Activated naive CD8-positive, alpha-beta T cell treated with anti-CD3 and anti-CD28 coated beads, Interleukin-2, amount 50 U/mL, for 24 hours (primary cell): Measurements from ENCODE around the gene FNBP1L.

Source experiments
- ATAC-seq: fragments of 150-1000 bp; cut with Tn5 transposase; one replicate; pipeline ENCODE4 v1.10.0; 2021
- DNase-seq: peaks from one replicate; pipeline ENCODE4 v3.0.0; 2021
- H3K27ac Mint-ChIP-seq: one replicate; pipeline ENCODE4 v1.8.0; 2021; ENCODE audit warnings: mild to moderate bottlenecking, mixed read lengths
- H3K27me3 Mint-ChIP-seq: one replicate; pipeline ENCODE4 v1.8.0; 2021; ENCODE audit warnings: mixed read lengths
- H3K36me3 Mint-ChIP-seq: one replicate; pipeline ENCODE4 v1.8.0; 2021; ENCODE audit warnings: low read depth, mixed read lengths
- H3K4me1 Mint-ChIP-seq: one replicate; pipeline ENCODE4 v1.8.0; 2021; ENCODE audit warnings: mixed read lengths
- H3K4me3 Mint-ChIP-seq: one replicate; pipeline ENCODE4 v1.8.0; 2021; ENCODE audit warnings: mild to moderate bottlenecking, moderate library complexity, mixed read lengths
- H3K9me3 Mint-ChIP-seq: one replicate; pipeline ENCODE4 v1.8.0; 2021; ENCODE audit warnings: mixed read lengths

The FNBP1L gene

GRCh38 chr1:93488207-93488606 lies 40.3 kb downstream of the FNBP1L start:
- no peaks in the 10 kb centered on the region for H3K9me3 Mint-ChIP-seq
- no peaks in the 10 kb centered on the region for H3K36me3 Mint-ChIP-seq
- no peak overlapping the region for H3K27ac Mint-ChIP-seq
- no peak for DNase-seq
- no peak overlapping the region for H3K4me3 Mint-ChIP-seq
- ATAC-seq, result no peak
- peaks cover 10% of the 10 kb centered on the region for H3K27me3 Mint-ChIP-seq
- H3K4me1 Mint-ChIP-seq, result no peaks in the 10 kb centered on the region

GRCh38 chr1:93489756-93490155 lies 41.8 kb downstream of the FNBP1L start:
- DNase-seq, result no peak
- no peaks in the 10 kb centered on the region for H3K36me3 Mint-ChIP-seq
- peaks cover 8% of the 10 kb centered on the region for H3K27me3 Mint-ChIP-seq
- H3K4me3 Mint-ChIP-seq, result no peak overlapping the region
- no peak overlapping the region for H3K27ac Mint-ChIP-seq
- no peaks in the 10 kb centered on the region for H3K4me1 Mint-ChIP-seq
- ATAC-seq, result no peak
- no peaks in the 10 kb centered on the region for H3K9me3 Mint-ChIP-seq

GRCh38 chr1:93490357-93490756 lies 42.4 kb downstream of the FNBP1L start:
- Mint-ChIP-seq H3K27ac (no peak overlapping the region), H3K27me3 (peaks cover 8% of the 10 kb centered on the region), H3K36me3 (no peaks in the 10 kb centered on the region), H3K9me3 (peaks cover 4% of the 10 kb centered on the region), H3K4me3 (no peak overlapping the region), H3K4me1 (no peaks in the 10 kb centered on the region)
- ATAC-seq (no peak), DNase-seq (no peak)

GRCh38 chr1:93495911-93496310 lies 48.0 kb downstream of the FNBP1L start:
- ATAC-seq (no peak), DNase-seq (no peak)
- peaks cover 4% of the 10 kb centered on the region for H3K9me3 Mint-ChIP-seq
- no peaks in the 10 kb centered on the region for H3K4me1 Mint-ChIP-seq
- no peaks in the 10 kb centered on the region for H3K27me3 Mint-ChIP-seq
- H3K4me3 Mint-ChIP-seq, result no peak overlapping the region
- no peaks in the 10 kb centered on the region for H3K36me3 Mint-ChIP-seq
- no peak overlapping the region for H3K27ac Mint-ChIP-seq

- no peak overlapping the region for H3K27ac Mint-ChIP-seq
- H3K36me3 Mint-ChIP-seq, result no peaks in the 10 kb centered on the region
- H3K4me1 Mint-ChIP-seq, result no peaks in the 10 kb centered on the region
- DNase-seq (no peak), ATAC-seq (no peak)
- peaks cover 4% of the 10 kb centered on the region for H3K9me3 Mint-ChIP-seq
- no peaks in the 10 kb centered on the region for H3K27me3 Mint-ChIP-seq
- H3K4me3 Mint-ChIP-seq, result no peak overlapping the region
Observed at GRCh38 chr1:93496520-93496919, 48.6 kb downstream of the FNBP1L start.

GRCh38 chr1:93499075-93499474 lies 51.2 kb downstream of the FNBP1L start:
- ATAC-seq, result no peak
- Mint-ChIP-seq H3K27me3 (no peaks in the 10 kb centered on the region), H3K4me1 (no peaks in the 10 kb centered on the region), H3K36me3 (no peaks in the 10 kb centered on the region), H3K27ac (no peak overlapping the region), H3K4me3 (no peak overlapping the region), H3K9me3 (peaks cover 4% of the 10 kb centered on the region)
- no peak for DNase-seq

- no peaks in the 10 kb centered on the region for H3K27me3 Mint-ChIP-seq
- no peaks in the 10 kb centered on the region for H3K4me1 Mint-ChIP-seq
- DNase-seq (no peak), ATAC-seq (no peak)
- no peak overlapping the region for H3K27ac Mint-ChIP-seq
- H3K4me3 Mint-ChIP-seq, result no peak overlapping the region
- H3K9me3 Mint-ChIP-seq, result peaks cover 4% of the 10 kb centered on the region
- H3K36me3 Mint-ChIP-seq, result no peaks in the 10 kb centered on the region
Observed at GRCh38 chr1:93499533-93499932, 51.6 kb downstream of the FNBP1L start.

- peaks cover under 1% of the 10 kb centered on the region for H3K9me3 Mint-ChIP-seq
- ATAC-seq (no peak), DNase-seq (no peak)
- H3K4me3 Mint-ChIP-seq, result no peak overlapping the region
- H3K27ac Mint-ChIP-seq, result no peak overlapping the region
- no peaks in the 10 kb centered on the region for H3K4me1 Mint-ChIP-seq
- H3K36me3 Mint-ChIP-seq, result no peaks in the 10 kb centered on the region
- no peaks in the 10 kb centered on the region for H3K27me3 Mint-ChIP-seq
Observed at GRCh38 chr1:93500275-93500674, 52.4 kb downstream of the FNBP1L start.

- Mint-ChIP-seq H3K4me1 (no peaks in the 10 kb centered on the region), H3K27me3 (no peaks in the 10 kb centered on the region), H3K4me3 (no peak overlapping the region), H3K9me3 (no peaks in the 10 kb centered on the region), H3K27ac (no peak overlapping the region), H3K36me3 (no peaks in the 10 kb centered on the region)
- DNase-seq (no peak), ATAC-seq (no peak)
Observed at GRCh38 chr1:93501399-93501798, 53.5 kb downstream of the FNBP1L start.

- H3K27ac Mint-ChIP-seq, result no peak overlapping the region
- no peaks in the 10 kb centered on the region for H3K9me3 Mint-ChIP-seq
- no peaks in the 10 kb centered on the region for H3K4me1 Mint-ChIP-seq
- H3K27me3 Mint-ChIP-seq, result no peaks in the 10 kb centered on the region
- no peak overlapping the region for H3K4me3 Mint-ChIP-seq
- ATAC-seq (no peak), DNase-seq (no peak)
- no peaks in the 10 kb centered on the region for H3K36me3 Mint-ChIP-seq
Observed at GRCh38 chr1:93501829-93502369, 54.0 kb downstream of the FNBP1L start.

GRCh38 chr1:93502571-93502970 lies 54.7 kb downstream of the FNBP1L start:
- ATAC-seq (no peak), DNase-seq (no peak)
- H3K9me3 Mint-ChIP-seq, result no peaks in the 10 kb centered on the region

GRCh38 chr1:93503163-93503562 lies 55.2 kb downstream of the FNBP1L start:
- no peaks in the 10 kb centered on the region for H3K27me3 Mint-ChIP-seq
- H3K36me3 Mint-ChIP-seq, result no peaks in the 10 kb centered on the region
- no peak overlapping the region for H3K4me3 Mint-ChIP-seq
- no peaks in the 10 kb centered on the region for H3K9me3 Mint-ChIP-seq
- H3K27ac Mint-ChIP-seq, result no peak overlapping the region
- DNase-seq (no peak), ATAC-seq (no peak)
- no peaks in the 10 kb centered on the region for H3K4me1 Mint-ChIP-seq

More at GRCh38 chr1:93502571-93502970, 54.7 kb downstream of the FNBP1L start:
- H3K27me3 Mint-ChIP-seq, result no peaks in the 10 kb centered on the region
- no peaks in the 10 kb centered on the region for H3K36me3 Mint-ChIP-seq
- no peak overlapping the region for H3K27ac Mint-ChIP-seq
- no peaks in the 10 kb centered on the region for H3K4me1 Mint-ChIP-seq
- H3K4me3 Mint-ChIP-seq, result no peak overlapping the region

GRCh38 chr1:93503816-93504215 lies 55.9 kb downstream of the FNBP1L start:
- Mint-ChIP-seq H3K9me3 (no peaks in the 10 kb centered on the region), H3K4me1 (no peaks in the 10 kb centered on the region), H3K36me3 (no peaks in the 10 kb centered on the region), H3K27me3 (no peaks in the 10 kb centered on the region), H3K4me3 (no peak overlapping the region), H3K27ac (no peak overlapping the region)
- ATAC-seq (no peak), DNase-seq (no peak)

GRCh38 chr1:93504247-93505033 lies 56.5 kb downstream of the FNBP1L start:
- H3K4me3 Mint-ChIP-seq, result no peak overlapping the region
- no peaks in the 10 kb centered on the region for H3K4me1 Mint-ChIP-seq
- ATAC-seq, result no peak
- no peak for DNase-seq
- no peaks in the 10 kb centered on the region for H3K27me3 Mint-ChIP-seq
- H3K36me3 Mint-ChIP-seq, result no peaks in the 10 kb centered on the region
- no peak overlapping the region for H3K27ac Mint-ChIP-seq
- H3K9me3 Mint-ChIP-seq, result no peaks in the 10 kb centered on the region

- H3K4me1 Mint-ChIP-seq, result no peaks in the 10 kb centered on the region
- H3K27ac Mint-ChIP-seq, result no peak overlapping the region
- DNase-seq (no peak), ATAC-seq (no peak)
- H3K27me3 Mint-ChIP-seq, result peaks cover 3% of the 10 kb centered on the region
- no peaks in the 10 kb centered on the region for H3K36me3 Mint-ChIP-seq
- H3K9me3 Mint-ChIP-seq, result no peaks in the 10 kb centered on the region
- H3K4me3 Mint-ChIP-seq, result no peak overlapping the region
Observed at GRCh38 chr1:93506126-93506525, 58.2 kb downstream of the FNBP1L start.
